ENCODE data around the gene AICDA.
"Not testable (repeated sequence)": the region's sequence is repeated elsewhere in the genome, so short reads cannot be mapped to it uniquely, and the experiment has no call there.

AICDA gene

DNA sequence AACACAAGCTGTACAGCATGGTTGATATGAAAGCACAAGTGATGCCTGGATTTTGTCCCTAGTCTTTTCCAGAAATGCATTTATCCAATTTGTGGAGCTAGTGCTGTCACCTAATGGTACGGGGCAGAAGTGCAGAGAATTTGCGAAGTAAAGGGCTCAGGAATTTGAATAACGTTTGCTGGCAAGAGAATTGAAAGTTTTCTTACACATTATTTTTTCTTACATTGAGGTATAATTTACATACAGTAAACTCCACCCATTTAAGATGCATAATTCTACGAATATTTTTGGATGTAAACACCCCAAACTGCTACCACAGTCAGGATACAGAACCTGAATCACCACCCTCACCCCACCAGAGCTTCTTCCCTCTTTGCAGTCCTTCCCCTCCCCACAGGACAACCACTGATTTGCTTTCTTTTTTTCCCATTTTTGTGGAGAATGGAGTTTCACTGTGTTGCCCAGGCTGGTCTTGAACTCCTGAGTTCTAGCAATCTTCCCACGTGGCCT lies 3.5 kb downstream of the AICDA start:
- peak in 1 of 2 experiments; percentile 5 for DNase-seq (ENCODE audit: low read depth in 2 of 2)

DNA sequence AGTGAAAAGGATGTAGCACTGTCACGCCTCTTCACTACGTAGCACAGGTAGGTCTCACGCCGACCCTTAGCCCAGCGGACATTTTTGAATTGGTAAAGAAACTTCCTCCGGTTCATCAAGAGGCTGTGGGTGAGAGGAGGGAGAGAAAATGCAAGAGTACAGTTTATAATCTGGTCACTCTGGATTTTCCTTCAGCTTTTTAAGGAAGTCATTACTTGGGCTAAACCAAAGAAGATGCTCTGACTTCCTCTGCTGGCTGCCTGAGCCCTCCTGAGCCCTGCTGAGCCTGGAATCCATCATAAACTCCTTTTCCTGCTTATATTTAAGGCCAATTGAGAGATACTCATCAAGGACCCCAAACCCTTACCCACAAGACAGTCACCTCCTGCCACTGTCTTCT lies 5.8 kb downstream of the AICDA start:
- DNase-seq (ENCODE audit: low read depth in 2 of 2) = no peak

- no peak for DNase-seq (ENCODE audit: low read depth in 2 of 2)
These were observed 7.6 kb downstream of the AICDA start for GRCh38 chr12:8605057-8605456.

DNA sequence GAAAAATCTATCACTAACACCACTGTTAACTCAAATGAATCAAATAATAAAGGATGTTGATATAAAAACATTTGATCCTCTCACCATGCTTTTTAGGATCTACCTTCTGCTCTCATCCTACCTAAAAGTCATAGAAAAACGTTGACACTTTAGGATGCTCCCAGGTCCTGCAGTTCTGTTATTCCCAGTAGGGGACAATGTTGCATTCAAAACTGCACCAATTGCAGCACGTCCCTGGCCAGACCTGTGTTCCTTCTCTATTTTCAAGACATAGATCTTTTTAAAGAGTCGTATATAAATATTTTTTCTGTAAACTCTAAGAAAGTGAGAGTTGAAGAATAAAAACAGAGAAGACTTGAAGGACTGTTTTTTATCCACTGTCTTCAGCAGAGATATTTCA lies 8.8 kb downstream of the AICDA start:
- DNase-seq (ENCODE audit: low read depth in 2 of 2) = no peak

GRCh38 chr12:8603286-8603685 lies 9.4 kb downstream of the AICDA start:
- no peak for DNase-seq (ENCODE audit: low read depth in 2 of 2)

- no peak for DNase-seq (ENCODE audit: low read depth in 2 of 2)
These were observed 16.1 kb downstream of the AICDA start for GRCh38 chr12:8596561-8596960.

GRCh38 chr12:8594072-8594471 lies 18.6 kb downstream of the AICDA start:
- DNase-seq (ENCODE audit: low read depth in 2 of 2) = no peak

- DNase-seq (ENCODE audit: low read depth in 2 of 2) = no peak
These were observed 19.4 kb downstream of the AICDA start for GRCh38 chr12:8593246-8593645.

DNA sequence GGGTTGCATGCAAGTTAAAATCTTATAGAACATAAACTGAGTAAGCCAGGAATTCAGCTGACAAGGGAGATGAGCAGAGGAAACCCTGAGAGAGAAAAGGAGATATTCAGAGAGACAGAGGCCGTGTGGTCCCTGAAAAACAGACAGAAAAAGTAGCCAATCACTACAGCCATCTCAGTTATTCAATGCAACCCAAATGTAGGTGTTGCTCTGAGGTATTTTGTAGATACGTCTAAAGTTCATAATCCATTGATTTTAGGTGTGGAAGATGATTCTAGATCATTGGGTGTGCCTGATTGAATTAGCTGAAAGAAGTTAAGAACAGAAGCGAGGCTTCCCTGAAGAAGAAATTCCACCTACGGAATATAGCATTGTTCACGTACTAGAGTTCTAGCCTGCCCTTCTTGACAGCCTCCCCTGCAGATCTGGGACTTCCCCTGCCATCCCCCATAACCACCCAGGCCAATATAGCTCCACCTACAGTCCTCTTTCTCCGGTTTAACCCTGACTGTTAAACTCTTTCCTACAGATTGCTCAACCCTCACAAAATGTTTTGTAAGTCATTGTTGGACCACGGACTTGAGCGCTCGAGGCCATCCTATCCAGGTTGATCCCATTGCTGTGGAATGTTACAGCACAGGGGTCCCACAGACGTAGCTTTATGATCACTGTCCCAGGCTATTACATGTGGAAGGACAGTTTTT lies 21.7 kb downstream of the AICDA start:
- no peak for DNase-seq (ENCODE audit: low read depth in 2 of 2)

DNA sequence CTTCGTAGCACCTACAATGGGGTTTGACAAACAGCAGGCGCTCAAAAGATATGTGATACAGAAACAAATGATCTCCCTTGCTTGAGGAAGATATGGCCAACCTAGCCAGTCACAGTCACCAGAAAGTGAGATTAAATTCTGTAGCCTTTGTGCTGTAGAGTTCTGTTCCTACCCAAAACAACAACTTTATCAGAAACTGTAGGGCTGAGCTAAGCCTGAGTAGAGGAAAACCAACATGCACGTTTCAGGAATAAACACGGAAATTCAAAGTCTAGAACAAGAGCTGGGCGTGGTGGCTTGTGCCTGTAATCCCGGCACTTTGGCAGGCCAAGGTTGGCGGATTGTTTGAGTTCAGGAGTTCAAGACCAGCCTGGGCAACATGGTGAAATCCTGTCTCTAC lies 23.0 kb downstream of the AICDA start:
- DNase-seq (ENCODE audit: low read depth in 2 of 2) = no peak

- not testable (repeated sequence) for DNase-seq (ENCODE audit: low read depth in 2 of 2)
These were observed 28.2 kb downstream of the AICDA start for GRCh38 chr12:8584478-8584877.

DNA sequence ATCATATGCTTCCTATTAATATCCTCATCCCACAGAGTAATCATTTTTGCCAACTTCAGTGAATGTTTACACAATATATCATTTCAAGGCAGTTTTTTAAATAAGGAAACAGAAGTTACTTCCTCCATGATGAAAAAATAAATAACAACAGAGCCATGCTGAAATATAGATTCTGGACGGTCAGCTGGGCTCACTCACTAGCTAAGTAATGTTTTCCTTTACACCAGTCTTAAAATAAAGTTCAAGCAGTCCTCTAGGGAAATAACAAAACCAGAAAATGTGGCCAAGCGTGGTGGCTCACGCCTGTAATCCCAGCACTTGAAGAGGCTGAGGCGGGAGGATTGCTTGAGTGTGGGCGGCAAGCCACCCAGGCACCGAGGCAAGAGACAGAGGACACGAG lies 28.7 kb downstream of the AICDA start:
- no peak for DNase-seq (ENCODE audit: low read depth in 2 of 2)

GRCh38 chr12:8581098-8581784 lies 31.4 kb downstream of the AICDA start:
- no peak for DNase-seq (ENCODE audit: low read depth in 2 of 2)

- DNase-seq (ENCODE audit: low read depth in 2 of 2) = no peak
These were observed 34.8 kb downstream of the AICDA start for GRCh38 chr12:8577879-8578278.

DNA sequence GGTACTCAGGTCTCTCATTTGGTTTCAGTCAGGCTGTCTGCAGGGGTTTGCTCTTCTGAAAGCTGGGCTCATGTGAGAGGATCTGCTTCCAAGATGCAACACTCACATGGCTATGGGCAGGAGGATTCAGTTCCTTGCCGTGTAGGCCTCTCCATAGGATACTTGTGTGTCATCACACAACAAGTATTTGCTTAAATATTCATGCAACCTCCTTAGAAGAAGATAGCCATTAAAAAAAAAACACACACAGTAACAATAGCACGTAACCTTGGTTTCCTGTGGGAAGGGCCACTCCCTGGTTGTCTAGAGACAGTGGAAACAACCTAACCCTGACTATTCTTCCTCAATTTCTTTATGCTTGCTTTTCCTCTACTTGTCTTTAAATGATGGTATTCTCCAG lies 40.2 kb downstream of the AICDA start:
- DNase-seq (ENCODE audit: low read depth in 2 of 2) = no peak

- no peak for DNase-seq (ENCODE audit: low read depth in 2 of 2)
These were observed 46.1 kb downstream of the AICDA start for GRCh38 chr12:8566525-8566924.

DNA sequence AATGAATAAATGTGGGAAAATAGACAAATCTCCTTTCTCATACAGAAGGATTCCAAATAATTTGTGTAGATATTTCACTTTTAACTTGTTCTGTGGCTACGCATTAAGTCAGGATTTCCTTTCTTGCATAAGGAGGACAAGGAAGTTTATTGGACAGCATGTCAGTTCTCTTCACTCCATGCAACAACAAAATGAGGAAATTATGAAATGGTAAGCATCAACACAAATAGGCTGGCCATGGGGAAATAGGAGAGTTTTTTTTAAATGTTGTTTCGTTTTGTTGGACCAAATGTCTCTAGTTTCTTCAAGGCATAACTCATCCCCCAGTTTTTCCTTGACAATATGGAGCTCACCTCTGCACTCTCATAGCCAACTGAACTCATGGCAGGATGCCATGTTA lies 46.6 kb downstream of the AICDA start:
- not testable (repeated sequence) for DNase-seq (ENCODE audit: low read depth in 2 of 2)

DNA sequence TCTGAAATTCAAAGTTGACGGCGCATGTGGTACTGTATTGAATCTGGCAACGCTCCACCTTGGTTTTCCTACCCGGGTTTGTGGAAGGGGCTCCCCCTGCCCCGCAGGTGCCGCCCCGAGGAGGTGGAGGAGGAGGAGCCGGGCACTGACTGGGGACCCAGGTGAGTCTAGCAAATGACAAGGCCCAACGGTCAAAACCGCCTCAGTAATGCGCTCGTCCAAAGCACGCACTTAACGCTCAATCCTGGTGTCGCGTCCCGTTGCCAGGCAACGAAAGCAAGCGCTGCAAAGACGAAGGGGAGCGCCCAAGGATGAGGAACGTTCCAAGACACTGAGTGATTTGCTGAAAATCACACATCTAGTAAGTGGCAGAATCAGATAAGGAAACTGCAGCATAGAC lies 48.0 kb downstream of the AICDA start:
- DNase-seq (ENCODE audit: low read depth in 2 of 2) = no peak

- DNase-seq (ENCODE audit: low read depth in 2 of 2) = no peak
These were observed 49.3 kb downstream of the AICDA start for GRCh38 chr12:8563356-8563755.

DNA sequence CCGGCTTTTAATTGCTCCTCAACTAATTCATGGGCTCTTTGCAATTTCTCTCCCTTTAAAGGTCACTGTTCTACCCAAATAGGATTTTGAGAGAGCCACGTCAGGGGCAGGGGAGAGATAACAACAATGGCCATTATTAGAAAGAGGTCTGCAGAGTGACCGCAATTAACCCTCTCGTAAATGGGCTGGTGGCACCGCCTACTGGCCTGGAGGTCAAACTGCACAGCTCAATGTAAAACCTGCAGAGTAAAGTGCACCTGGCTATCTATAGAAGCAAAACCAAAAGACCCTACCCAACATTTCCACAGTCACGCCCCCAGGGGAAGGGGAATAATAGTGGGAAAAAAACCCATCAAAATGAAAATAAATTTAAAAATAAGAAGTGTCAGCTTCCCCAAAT lies 50.3 kb downstream of the AICDA start:
- no peak for DNase-seq (ENCODE audit: low read depth in 2 of 2)

- no peak for DNase-seq (ENCODE audit: low read depth in 2 of 2)
These were observed 51.6 kb downstream of the AICDA start for GRCh38 chr12:8561011-8561410.

DNA sequence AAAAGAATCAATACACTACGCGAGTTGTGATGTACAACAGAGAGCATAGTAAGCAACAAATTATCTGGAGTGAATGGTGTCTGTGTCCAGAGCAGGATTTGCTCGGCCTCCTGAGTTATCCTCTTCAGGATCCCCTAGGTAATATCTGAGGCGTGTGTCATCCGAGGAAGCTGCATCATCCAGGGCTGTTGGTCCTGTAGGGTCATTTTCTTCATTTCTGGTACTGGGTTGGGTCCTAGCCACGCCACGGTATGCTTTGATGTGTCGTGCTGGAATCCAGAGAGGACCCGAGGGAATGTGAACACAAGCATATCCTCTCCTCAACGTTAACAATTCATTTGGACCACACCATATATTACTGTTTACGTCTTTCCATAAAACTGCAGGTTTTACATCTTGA lies 53.0 kb downstream of the AICDA start:
- no peak for DNase-seq (ENCODE audit: low read depth in 2 of 2)

- no peak for DNase-seq (ENCODE audit: low read depth in 2 of 2)
These were observed 56.0 kb downstream of the AICDA start for GRCh38 chr12:8556531-8557097.
